Stimulated activated CD4-positive, alpha-beta T cell treated with anti-CD3 and anti-CD28 coated beads, Interleukin-1b, Interleukin-23, amount 100 ng/mL, for 1 hour (primary cell): ENCODE results near the gene RPL27A.

Source experiments
- DNase-seq, 2 donors: peaks; one replicate each; pipeline ENCODE4 v3.0.0-alpha.2; 2020; ENCODE audit warnings: low read depth in 2 of 2

Gene RPL27A

DNA sequence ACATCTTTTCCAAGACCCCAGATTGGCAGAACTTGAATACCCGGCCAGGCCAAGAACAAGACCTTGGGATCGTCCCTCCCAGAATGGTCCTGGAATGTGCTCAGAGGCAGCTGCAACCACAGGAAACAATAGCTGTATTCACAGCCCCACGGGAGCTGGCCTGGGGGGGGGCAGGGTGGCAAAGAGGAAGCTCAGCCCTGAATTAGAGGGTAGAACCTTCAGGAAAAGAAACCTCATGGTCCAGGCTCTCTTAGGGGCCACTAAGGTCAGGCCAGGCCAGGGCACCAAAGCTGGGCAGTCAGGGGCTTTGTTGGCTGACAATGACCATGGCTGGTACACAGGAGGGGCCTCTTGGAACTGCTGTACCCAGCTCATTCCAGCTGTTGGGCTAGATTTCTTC lies 17.3 kb downstream of the RPL27A start:
- no peak for DNase-seq

DNA sequence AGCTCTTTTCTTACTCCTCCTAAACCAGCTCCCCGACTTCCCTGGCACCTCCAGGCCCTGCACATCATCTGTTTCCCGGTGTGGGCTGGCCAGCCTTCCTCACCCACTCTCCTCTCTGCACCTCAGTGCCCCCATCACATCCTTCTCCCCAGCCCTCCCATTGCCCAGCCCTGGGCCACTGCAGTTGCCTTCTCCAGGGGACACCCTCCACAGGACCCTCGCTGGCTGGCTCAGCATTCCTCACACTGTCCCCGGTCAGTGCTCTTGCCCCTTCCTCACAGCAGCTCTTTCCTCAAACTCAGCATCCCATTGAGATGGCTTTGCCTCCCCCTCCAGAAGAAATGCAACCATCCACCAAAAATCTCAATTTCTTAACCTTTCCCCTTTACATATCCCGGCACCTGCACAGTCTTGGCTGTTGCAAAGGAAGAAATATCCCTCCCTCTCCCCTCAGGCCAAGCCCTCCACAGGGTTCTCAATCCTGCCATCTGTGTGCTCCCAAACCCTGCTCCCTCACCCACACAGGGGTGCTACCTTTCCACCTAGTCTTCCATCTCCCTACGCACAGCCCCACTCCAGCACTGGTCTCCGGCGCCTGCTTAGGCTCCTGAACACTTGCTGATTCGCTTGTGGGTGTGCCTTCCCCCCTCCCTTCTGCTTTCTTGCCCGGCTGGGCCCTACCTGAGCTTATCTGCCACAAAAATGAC lies 19.5 kb downstream of the RPL27A start:
- no peak for DNase-seq

DNA sequence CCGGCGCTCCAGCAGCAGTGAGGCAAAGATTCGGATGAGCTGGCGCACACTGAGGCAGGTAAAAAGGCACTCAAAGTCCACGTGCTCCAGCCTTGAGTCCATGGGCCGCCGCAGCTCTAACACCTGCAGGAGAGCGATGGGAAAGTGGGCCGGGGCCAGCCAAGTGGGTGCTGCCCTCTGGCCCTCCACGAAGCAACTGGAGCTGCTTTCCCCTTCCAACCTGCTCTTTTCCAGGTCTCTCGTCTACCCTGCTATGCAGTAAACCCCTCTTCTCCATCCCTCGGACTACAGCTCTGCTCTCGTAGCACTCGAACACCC lies 20.0 kb downstream of the RPL27A start:
- no peak for DNase-seq

DNA sequence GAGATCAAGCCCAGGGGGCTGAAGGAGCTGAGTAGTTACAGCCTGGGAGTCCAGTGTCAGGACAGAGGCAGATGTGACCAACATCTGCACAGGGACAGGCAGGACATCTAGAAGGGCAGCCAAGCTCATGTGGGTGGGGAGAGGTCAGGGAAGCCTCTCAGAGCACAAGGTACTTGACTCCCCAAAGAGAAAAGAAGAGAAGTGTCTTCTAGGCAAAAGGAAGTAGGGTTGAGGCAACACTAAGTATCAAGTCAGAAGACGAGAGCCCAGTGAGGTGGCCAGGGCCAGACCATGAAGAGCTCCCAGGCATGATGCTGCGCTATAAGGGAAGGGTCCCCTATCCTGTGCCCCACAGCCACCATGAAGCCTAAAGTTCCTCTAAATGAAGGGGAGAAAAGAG lies 21.5 kb downstream of the RPL27A start:
- no peak for DNase-seq

DNA sequence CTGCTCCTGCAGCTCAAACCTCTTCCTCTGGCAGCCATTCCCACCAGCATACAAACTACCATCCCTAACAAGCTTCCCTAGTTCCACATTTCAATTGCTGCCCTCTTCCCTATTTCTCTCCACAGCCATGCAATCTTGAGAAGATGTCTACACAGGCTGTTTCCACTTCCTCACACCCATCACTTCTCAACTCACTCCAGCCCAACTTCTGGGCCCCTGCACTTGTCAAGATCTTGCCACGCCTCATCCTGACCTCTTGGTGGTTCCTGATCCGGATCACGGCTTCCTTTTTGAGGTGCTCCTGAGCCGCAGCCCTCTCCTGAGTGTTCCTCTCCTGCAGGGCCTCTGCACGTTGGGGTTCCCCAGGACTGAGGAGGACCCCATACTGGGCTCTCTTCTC lies 22.6 kb downstream of the RPL27A start:
- DNase-seq: no peak

DNA sequence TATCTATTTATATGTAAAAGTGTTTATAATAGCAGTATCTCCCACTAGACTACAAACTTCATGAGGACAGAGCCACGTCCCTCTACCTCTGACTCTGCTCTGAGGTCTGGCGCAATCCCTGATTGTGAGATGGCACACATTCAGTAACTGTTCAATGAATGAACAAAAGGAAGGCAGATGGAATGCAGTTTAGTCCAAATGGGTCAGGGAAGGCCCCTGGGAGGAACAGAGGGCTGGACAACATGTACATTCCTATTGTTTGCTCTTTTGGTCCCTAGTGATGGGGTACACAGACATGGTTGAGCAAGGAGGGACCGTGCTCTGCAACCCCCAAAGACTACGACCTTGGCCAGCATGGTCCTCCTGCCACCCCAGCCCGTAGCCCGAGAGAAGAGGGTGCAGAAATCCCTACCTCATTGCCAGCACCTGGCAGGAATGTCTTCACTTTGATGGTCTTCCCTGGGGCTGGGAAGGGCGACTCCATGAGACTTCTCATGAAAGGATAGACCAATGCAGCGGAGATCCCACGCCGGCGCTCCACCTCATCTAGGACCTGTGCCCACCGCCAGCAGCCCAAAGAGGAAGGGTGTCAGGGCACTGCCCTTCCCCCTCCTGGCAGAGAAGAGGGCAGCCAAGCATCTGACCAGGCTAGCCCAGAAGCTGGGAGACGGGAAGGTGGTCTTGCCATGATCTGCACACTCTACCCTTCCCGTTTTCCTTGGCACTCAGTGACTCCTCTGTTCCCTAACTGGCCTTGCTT lies 24.3 kb downstream of the RPL27A start:
- no peak for DNase-seq

DNA sequence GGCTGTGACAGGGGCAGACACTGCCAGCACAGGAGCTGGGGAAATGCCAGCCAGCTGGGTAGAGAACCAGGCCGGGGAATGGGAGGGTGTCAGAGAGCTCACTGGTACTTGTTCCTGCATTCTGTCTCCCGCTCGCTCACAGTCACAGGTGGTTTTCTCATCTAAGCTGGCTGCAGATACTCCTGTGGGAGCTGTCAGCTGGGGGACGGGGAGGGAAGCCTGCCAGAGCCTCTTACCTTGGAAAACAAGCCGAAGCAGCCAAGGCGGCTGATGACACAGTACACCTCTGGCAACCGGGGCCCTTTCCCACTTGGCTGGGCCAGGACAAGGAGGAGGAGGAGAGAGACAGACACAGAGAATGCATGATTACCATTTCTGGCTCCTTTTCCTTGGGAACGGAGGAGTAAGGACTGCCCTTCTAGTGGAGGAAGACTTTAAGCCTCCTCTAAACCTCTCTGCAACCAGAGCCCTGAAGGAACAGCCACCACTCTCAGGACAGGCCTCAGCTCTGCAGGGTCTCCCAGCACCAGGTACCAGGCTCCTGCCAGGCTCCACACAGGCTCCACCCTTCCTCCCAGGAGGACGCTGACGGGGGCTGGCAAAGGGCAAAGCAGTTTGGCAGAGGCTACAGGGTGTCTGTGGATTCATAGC lies 25.1 kb downstream of the RPL27A start:
- no peak for DNase-seq

DNA sequence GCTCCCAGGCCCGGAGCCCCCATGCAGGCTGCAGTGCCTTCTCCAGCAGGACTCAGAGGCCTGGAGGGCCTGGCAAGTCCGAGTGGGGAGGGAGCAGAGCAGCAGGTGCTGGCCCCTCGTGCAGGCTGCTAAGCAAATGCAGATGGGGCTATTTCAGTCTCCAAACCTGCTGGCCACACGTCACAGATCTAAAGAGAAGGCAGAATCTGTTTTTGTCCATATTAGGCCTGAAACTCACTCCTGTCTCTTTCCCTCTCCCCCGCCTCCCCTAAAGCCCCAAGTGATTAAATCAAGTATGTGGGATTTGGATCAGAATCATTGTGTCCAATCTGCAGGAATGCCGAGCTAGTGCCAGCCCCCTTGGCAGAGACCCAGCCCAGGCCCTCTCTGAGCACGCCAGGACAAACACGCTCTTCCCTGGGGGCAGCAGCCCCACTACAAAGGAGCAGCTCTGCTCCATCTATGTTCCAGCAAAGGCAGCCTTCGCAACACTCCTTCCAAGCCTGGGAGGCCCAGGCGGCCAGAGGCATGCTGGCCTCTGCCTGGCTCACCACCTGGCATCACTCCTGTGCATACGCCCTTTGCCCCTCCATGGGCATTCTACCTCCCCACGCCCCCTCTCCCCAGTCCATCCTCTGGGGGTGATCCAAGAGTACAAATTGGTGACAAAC lies 26.5 kb downstream of the RPL27A start:
- no peak for DNase-seq

DNA sequence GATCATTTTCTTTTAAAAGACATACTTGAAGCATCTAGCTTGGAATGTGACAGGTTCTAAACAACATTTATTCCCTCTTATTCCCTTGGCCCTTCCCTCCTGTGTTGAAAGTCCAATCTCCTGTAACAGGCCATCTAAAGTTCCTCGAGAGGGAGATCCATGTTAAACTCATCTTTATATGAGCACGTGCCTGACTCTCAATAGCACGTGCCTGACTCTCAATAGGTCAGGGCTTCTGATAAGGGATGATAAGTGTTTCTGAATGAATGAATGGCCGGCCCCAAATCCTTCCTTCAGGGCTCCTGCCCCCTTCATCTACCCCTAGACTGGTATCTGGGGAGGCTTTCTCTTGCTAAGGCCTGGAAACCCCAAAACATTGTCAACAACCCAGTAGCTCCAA lies 27.2 kb downstream of the RPL27A start:
- DNase-seq: no peak

DNA sequence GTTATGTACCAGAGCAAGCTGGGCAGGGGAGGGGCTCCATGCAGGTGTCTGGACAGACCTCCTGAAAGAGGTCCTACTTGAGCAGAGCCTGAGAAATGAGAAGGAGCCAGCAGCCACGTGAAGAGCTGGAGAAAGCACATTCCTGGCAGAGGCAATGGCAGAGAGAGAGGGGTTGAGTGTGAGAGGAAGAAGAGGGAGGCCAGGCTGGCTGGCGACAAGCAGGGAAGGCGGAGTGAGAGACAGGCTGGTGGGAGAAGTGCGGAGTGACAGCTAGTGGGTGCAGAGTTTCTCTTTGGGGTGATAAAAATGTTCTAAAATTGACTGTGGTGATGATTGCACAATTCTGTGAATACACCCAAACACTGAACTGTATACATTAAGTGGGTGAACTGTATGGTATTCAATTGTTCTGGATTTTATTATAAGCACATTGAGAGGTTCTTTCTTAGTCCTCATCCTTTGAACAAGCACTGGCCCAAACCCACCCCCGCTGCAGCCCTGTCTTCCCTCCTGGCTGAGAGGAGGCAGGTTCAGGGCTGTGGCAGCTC lies 29.4 kb downstream of the RPL27A start:
- DNase-seq: no peak

DNA sequence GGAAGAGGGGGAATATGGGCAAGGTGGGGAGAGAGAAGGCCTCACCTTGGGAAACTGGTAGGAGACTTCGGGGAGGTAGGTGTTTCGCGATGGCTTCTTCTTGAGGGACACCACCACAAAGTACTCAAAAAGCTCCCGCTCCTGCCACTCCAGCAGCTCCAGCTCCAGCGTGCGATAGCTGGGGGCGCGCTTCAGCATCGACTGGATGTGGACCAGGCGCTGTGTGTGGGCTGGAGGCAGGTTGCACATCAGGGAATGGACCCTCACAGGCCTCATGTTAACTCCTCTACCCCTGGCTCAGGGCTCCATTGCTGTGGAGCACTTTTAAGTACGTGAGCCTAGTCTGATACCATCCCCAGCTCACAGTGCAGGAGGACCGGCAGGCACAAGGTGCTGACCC lies 29.9 kb downstream of the RPL27A start:
- DNase-seq: no peak

DNA sequence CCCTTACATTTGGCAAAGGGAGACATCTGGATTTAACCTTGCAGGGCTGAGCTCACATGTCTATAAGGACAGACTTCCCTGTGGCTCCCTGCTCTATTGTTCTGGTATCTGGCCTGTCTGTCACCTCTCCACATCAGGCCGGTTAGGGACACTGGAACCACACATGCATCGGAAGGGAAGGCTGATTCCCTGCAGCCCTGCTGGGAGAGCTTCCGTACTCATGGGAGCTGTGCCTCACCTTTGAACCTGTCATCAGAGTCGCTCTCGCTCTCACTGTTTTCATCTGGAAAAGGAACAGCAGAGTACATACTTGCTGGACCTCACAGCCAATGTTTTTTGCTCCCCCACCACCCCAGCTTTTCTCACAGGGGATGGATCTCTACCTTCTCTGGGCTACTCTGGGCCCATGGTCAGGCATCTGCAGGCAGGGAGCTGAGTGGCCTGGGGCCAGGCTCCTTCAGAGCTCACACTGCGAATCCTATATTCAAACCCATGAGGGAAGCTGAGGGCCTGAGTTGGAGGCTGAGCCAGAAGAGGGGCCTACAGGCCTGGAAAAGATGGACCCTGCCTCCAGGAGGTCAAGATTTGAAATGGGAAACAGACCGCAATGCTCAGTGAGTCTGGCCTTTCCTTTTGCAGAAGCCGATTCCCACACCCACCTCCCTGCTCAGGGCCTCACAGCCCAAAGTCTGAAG lies 31.3 kb downstream of the RPL27A start:
- DNase-seq: no peak

DNA sequence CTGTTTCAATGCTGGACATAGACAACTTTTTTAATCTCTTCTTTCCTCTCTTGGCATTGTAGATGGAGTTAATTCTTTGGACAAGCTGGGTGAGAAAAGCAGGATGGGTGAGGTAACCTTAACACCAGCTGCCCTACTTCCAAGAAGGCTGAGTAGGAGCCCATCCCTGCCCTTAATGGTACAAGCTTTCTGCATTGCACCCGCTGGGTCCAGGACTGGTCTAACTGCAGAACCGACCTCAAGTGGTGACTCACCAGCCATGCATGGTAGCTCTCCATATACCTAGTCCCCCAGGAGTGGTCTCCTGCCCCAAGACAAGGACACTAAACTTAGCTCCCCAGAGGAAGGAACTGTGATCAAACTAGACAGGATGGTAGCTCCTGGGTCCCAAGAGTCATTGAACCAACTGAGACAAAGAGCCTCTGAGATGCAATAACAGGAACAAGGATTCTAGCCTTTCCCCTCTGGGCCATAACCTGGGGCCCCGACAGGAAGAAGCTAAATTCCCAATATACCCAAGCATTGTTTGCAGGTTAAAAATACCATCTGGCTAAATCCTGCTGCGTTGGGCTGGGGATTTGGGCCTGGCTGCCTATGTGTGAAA lies 32.1 kb downstream of the RPL27A start:
- DNase-seq: no peak

DNA sequence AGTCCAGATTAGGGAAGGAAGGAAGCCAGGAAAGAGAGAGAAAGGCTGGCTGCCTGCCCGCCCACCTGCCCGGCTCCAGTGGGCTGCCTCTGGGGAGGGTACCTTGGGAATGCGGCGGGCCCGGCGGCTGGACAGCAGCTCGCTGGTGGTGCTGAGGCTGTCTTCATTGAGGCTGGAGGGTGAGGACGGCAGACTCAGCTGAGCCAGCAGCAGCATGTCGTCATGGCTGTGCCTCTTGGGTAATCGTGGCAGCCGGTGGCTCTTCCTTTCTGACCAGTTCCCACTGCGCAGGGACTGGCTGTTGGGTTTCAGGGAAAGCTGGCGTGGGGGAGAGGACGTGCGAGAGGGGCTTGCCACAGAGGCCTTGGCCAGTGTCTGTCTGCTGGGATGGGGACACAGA lies 32.9 kb downstream of the RPL27A start:
- DNase-seq: no peak

DNA sequence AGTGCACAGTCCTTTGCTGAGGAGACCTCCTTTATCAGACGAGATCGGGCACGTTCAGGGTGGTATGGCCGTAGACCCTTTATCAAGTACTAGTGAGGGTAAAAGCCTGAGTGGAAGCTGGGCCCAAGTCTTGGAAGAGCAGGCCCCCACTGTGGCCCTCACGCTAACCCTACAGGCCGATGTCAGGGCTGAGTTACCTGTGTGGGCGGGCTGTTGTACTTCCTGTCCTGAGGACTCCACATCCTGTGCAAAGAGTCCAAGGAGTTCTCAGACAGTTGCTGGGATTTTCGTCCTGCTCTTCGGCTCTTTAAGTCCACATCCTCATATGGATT lies 34.9 kb downstream of the RPL27A start:
- DNase-seq: no peak

DNA sequence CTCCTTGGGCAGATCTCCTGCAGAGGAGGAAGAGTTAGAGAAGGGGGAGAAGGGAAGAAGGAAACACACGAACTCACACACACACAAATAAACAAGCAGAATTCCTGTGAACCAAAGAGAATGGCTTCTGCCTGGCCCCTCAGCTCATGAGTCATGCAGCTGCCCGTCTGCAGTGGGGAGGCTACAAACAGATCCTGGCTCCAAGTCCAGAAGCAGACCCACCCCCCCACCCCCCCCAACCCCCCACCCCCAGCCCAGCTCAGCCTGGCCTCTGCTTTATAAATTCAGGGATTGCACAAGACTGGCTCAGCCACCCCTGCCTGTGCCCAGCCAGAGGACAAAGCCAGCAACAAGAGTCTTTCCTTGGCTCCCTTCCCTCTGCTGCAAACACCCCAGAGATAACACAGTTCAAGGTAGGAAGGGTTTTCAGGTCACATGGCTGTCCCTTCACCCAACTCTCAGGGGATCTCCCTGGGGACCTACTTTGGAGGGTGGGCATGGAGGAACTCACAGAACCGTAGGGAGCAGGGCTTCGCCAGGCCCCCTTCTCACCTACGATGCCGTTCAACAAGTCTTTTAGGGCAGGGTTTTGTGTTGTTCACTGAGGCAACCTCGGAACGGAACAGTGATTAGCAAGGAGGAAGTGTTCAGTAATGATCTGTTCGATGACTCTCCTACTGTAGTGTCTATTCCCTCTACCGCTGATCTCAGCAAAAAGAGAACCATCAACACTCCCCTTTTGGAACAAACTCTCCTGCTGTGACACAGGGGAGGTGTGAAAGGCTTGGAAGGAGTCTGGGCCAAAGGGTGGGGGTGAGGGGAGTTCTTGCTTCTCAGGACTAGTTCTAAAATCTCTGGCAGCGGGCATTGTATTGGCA lies 35.5 kb downstream of the RPL27A start:
- DNase-seq: no peak

DNA sequence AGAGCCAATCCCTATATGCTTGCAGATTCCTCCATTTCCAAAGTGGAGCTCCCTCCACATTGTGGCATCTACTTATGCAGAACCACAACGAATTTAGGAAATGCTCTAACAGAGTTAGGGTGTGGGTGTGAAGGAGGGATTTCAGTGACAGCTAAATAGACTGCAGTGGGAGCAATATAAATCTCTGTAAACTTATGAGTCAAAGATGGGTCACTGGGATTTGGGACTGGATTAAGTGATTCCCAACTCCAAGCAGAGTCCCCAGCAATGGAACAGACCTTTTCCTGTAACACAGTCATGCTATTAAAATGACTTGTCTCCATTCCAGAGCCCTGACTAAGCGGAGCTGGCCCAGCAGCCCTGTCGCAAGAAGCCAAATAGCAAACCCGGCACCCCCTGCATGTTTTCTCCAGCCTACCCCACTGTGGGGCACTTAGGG lies 36.6 kb downstream of the RPL27A start:
- DNase-seq: no peak

DNA sequence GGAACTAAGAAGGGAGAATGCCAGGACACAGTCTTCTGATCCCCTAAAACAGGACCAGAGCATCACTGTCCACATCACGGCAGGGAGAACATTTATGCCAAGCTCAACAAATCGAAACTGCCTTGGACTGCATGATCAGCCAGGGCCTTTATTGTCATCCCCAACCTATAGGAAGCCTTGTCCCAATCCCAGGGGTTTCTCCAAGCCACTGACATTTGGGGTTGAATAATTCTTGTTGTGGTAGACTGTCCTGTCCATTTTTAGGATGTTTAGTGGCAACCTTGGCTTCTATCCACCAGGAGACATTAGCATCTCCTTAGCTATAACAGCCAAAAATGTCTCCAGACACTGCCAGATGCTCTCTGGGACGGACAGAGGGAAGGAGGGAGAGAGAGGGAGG lies 37.1 kb downstream of the RPL27A start:
- no peak for DNase-seq

DNA sequence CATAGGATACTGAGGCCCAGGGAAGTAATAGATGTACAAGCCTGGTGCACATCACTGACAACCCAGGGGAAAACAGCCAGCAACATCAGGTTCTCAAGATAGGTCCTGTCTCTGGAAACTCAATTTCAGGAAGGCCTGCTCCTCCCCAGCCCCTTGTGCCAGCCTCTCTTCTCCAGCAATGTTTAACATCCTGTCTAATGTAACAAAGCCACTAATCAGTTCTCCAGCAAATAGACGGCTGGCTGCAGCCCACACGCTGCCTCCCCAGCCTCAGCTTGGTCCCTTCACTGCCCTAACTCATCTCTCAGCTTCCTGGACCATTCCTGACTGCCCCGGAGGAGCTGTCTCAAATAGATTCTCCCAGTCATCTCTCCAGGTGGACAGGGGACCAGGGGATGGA lies 37.8 kb downstream of the RPL27A start:
- no peak for DNase-seq

DNA sequence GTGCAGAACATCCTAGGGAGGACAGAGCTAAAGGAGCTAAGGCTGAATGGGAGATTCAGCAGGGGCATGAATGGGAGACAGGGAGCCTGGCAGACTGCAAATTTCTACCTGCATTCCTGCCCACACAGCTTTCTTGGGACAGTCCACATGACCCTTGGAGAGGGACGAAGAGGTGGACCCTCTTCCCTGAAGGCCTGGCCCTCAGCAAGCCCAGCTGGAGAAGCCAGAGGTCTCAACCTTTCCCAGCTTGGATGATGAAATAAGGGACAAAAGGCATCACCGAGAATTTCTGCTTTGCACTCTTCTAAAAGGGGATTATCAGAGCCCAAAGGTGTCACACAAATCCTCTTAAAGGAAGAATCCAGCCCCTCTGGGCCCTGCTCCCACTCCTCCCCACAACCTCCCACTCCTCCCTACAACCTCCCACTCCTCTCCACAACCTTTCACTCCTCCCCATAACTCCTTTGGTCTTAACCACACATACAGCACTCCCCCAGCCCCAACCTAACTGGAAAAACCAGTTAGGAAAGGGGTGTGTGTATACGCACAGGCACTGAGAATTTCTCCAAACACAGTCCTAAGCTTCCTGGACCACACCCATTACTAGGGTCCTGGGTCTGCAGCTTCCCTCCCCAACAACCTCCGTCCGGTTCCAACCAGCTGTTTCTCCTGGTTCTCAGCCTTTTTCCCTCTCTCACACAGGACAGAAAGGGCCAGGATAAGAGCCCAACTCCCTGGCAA lies 38.4 kb downstream of the RPL27A start:
- no peak for DNase-seq
